Measurements from ENCODE around the gene TMEM47.

Gene TMEM47

GRCh38 chrX:34632384-34632783, 24.7 kb downstream of the TMEM47 start:
- TF ChIP-seq ZFX (IDR thresholded peaks at IDR 0.05) (no peak), CTCF (conservative IDR thresholded peaks at IDR 0.05) (no peak)
- H3K27ac ChIP-seq: no peak overlapping the region

- TF ChIP-seq CTCF (conservative IDR thresholded peaks at IDR 0.05) (no peak), ZFX (IDR thresholded peaks at IDR 0.05) (no peak)
- no peak overlapping the region for H3K27ac ChIP-seq
Measured at GRCh38 chrX:34631479-34632220, 25.4 kb downstream of the TMEM47 start.

GRCh38 chrX:34629572-34629971, 27.5 kb downstream of the TMEM47 start:
- TF ChIP-seq CTCF (conservative IDR thresholded peaks at IDR 0.05) (no peak), ZFX (IDR thresholded peaks at IDR 0.05) (no peak)
- no peak overlapping the region for H3K27ac ChIP-seq

- no peak overlapping the region for H3K27ac ChIP-seq
- TF ChIP-seq ZFX (IDR thresholded peaks at IDR 0.05) (no peak), CTCF (conservative IDR thresholded peaks at IDR 0.05) (no peak)
Measured at GRCh38 chrX:34624416-34624815, 32.7 kb downstream of the TMEM47 start.

GRCh38 chrX:34619920-34620319, 37.2 kb downstream of the TMEM47 start:
- TF ChIP-seq CTCF (conservative IDR thresholded peaks at IDR 0.05) (no peak), ZFX (IDR thresholded peaks at IDR 0.05) (no peak)
- no peak overlapping the region for H3K27ac ChIP-seq

- H3K27ac ChIP-seq: no peak overlapping the region
- TF ChIP-seq ZFX (IDR thresholded peaks at IDR 0.05) (no peak), CTCF (conservative IDR thresholded peaks at IDR 0.05) (no peak)
Measured at GRCh38 chrX:34612036-34612435, 45.0 kb downstream of the TMEM47 start.

GRCh38 chrX:34598362-34598761, 58.7 kb downstream of the TMEM47 start:
- H3K27ac ChIP-seq: no peak overlapping the region

More at GRCh38 chrX:34598362-34598761, 58.7 kb downstream of the TMEM47 start:
- TF ChIP-seq ZFX (IDR thresholded peaks at IDR 0.05) (no peak), CTCF (conservative IDR thresholded peaks at IDR 0.05) (no peak)

All from C4-2B (cell line).